ENCODE measurements around the gene DCTN2.
"Not testable (repeated sequence)": the region's sequence is repeated elsewhere in the genome, so short reads cannot be mapped to it uniquely, and the experiment has no call there.

Gene DCTN2

GRCh38 chr12:57519796-57520052 is 27.3 kb downstream of the DCTN2 start:
- peak; percentile 51 for DNase-seq
- in situ Hi-C loops (cut with MboI; ENCODE audit: low pct_unique_long_range_greater_than_20kb, low sequenced_read_pairs): no loop called here

DNA sequence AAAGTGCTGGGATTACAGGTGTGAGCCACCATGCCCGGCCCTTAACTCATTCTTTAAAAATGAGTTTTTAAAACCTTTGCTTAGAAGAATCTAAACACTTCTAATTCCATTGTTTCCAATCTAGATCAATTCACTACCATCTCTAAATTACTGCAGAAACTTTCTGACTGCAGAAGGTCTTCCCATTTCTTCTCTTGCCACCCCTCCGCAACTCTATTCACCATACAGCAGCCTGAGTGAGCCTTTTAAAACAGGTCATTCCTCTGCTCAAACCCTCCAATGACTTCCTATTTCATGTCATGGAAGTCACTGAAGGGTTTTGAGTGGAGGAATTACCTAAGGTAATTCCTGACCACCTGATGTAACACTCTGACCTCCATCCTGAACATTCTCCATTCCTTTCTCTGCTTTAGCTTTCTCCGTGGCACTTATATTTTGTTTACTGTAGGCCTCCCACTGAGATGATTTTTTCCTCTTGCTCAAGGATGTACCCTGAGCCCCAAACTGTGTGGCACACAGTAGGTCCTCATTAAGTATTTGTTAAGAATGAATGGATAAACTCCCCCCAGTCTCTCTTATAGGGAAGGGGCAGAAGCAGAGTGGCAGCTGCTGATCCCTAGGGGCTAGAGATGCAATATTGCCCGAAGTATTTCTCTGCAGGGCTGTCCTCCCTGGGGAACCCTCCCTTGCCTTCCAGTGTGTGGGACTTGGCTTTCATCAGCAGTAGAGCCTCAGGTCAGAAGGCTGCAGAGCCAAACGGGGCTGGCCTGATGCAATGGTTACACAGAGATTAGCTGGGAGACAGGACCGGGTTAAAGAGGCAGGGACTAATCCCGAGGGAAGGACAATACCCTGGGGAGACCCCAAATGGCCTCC is 27.8 kb downstream of the DCTN2 start:
- in situ Hi-C loops (cut with MboI; ENCODE audit: low pct_unique_long_range_greater_than_20kb, low sequenced_read_pairs): no loop called here

GRCh38 chr12:57518176-57518919 is 28.6 kb downstream of the DCTN2 start:
- in situ Hi-C loops (cut with MboI; ENCODE audit: low pct_unique_long_range_greater_than_20kb, low sequenced_read_pairs): no loop called here
- DNase-seq: no peak

More for the DNA sequence above, 27.8 kb downstream of the DCTN2 start:
- DNase-seq: no peak

DNA sequence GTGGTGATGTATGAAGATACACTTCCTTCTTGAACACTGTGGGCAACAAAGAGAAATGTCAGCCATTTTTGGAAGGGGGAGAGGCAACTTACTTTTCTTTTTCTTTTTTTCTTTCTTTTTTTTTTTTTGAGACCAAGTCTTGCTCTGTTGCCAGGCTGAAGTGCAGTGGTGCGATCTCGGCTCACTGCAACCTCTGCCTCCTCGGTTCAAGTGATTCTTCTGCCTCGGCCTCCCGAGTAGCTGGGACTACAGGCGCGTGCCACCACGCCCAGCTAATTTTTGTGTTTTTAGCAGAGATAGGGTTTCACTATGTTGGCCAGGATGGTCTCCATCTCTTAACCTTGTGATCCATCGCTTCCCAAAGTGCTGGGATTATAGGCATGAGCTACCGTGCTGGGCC is 29.3 kb downstream of the DCTN2 start:
- DNase-seq; in situ Hi-C loops (cut with MboI; ENCODE audit: low pct_unique_long_range_greater_than_20kb, low sequenced_read_pairs): not testable (repeated sequence)

DNA sequence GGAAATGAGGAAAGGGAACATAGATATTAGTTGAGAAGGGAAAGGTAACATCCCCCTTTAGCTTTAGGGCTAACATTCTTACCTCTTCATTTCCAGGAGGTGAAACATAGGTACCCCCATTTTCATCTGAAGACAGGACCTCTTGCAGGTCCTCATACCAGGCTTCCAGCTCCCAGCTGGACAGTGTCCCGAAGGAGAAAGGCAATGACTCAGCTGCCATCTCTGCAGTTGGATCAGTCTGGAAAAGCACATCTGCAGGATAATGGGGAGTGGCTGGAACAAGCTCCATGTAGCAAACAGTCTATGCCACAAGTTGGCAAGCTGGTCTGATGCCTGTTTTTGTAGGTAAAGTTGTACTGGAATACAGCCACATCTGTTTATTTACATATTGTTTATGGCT is 29.8 kb downstream of the DCTN2 start:
- in situ Hi-C loops (cut with MboI; ENCODE audit: low pct_unique_long_range_greater_than_20kb, low sequenced_read_pairs): no loop called here
- DNase-seq: no peak

GRCh38 chr12:57516617-57517153 is 30.3 kb downstream of the DCTN2 start:
- no peak for DNase-seq
- in situ Hi-C loops (cut with MboI; ENCODE audit: low pct_unique_long_range_greater_than_20kb, low sequenced_read_pairs): no loop called here

- no peak for DNase-seq
- in situ Hi-C loops (cut with MboI; ENCODE audit: low pct_unique_long_range_greater_than_20kb, low sequenced_read_pairs): no loop called here
Observed at GRCh38 chr12:57515934-57516541, 31.0 kb downstream of the DCTN2 start.

DNA sequence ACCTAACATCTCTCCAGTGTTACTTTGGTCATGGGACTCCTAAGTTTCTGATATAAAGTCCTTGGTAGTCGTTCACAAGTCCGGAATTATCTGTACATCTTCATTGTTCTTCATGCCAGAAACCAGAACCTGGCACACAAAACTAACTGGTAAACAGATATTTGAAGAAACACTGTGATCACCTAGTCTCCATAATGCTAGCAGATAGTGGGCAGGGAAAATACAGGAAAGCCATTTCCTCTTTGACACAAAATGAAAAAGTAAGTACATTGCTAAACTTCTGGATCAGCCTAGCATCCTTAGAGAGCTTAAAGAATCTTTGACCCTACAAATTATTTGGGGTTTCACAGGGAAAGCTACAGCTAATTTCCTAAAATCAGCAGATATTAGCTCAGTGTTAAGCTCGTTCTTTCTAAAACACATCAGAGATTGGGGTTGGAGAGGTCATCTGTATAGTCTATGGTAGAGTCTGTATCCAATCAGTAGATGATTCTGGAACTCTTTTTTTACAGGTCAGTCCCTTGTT is 31.5 kb downstream of the DCTN2 start:
- in situ Hi-C loops (cut with MboI; ENCODE audit: low pct_unique_long_range_greater_than_20kb, low sequenced_read_pairs): no loop called here

DNA sequence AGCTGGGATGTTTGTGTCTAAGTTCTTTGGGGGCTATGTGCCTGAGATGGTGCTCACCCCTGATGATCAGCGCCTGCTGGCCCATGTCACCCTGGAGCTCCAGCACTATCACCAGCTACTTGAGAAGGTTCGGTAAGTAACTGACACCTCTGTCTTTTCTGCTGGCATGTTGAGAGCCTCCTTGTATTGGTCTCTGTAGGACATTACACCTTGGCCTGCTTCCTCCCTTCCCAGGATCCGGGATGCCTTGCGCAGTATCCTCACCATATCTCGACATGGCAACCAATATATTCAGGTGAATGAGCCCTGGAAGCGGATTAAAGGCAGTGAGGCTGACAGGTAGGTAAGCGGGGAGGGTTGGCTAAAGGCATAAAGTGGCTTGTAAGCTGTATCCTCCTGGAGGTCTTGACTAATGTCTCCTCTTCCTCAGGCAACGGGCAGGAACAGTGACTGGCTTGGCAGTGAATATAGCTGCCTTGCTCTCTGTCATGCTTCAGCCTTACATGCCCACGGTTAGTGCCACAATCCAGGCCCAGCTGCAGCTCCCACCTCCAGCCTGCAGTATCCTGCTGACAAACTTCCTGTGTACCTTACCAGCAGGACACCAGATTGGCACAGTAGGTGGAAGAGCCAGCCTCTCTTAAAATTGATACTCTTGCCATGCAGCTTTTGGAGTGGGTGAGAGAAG is 32.1 kb downstream of the DCTN2 start:
- DNase-seq: no peak
- in situ Hi-C loops (cut with MboI; ENCODE audit: low pct_unique_long_range_greater_than_20kb, low sequenced_read_pairs): no loop called here

More for the DNA sequence above, 31.5 kb downstream of the DCTN2 start:
- DNase-seq: no peak

DNA sequence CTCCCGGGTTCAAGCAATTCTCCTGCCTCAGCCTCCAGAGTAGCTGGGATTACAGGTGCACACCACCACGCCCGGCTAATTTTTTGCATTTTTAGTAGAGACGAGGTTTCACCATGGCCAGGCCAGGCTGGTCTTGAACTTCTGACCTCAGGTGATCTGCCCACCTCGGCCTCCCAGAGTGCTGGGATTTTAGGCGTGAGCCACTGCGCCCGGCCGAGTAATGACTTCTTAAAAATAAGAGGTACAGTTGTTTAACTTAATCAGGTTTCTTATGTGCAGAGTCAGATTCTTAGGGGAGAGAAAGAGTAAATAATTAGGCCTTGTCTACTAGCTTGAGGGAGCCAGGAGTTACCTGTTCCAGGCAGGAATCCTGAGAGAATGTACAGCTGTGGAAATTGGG is 32.7 kb downstream of the DCTN2 start:
- in situ Hi-C loops (cut with MboI; ENCODE audit: low pct_unique_long_range_greater_than_20kb, low sequenced_read_pairs); DNase-seq: not testable (repeated sequence)

DNA sequence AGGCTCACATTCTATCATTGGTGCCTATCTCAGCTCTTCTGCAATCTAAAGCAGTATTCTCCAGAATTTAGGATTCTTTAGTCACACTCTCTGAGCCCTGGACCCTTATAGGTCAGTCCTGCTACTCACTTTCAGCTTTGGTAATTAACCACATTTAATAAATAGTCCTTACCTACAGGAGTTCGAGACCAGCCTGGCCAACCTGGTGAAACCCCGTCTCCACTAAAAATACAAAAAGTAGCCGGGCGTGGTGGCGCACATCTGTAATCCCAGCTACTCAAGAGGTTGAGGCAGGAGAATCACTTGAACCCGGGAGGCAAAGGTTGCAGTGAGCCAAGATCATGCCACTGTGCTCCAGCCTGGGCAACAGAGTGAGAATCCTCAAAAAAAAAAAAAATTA is 33.3 kb downstream of the DCTN2 start:
- in situ Hi-C loops (cut with MboI; ENCODE audit: low pct_unique_long_range_greater_than_20kb, low sequenced_read_pairs); DNase-seq: not testable (repeated sequence)

DNA sequence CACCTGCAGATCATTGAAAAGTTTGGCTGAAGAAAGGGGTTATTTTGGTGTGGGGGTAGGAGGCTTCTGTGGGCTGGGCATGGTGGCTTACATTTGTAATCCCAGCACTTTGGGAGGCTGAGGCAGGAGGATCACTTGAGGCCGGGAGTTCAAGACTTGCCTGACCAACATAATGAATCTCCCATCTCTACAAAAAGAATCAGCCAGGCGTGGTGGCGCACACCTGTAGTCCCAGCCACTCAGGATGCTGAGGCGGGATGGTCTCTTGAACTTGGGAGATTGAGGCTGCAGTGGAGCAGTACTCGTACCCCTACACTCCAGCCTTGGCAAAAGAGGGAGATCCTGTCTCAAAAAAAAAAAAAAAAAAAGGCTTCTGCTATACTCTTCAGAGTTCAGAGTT is 33.7 kb downstream of the DCTN2 start:
- no peak for DNase-seq
- in situ Hi-C loops (cut with MboI; ENCODE audit: low pct_unique_long_range_greater_than_20kb, low sequenced_read_pairs): no loop called here

DNA sequence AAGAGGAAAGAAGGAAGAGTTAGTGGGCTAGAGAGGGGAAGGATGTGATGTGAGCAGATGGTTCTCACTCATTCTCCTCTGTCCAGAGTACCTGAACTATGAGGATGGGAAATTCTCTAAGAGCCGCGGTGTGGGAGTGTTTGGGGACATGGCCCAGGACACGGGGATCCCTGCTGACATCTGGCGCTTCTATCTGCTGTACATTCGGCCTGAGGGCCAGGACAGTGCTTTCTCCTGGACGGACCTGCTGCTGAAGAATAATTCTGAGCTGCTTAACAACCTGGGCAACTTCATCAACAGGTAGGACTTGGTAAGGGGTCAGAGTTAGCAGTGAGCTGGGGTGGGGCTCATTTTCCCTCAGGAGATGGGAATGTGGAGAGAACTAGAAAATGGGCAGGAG is 34.3 kb downstream of the DCTN2 start:
- no peak for DNase-seq
- in situ Hi-C loops (cut with MboI; ENCODE audit: low pct_unique_long_range_greater_than_20kb, low sequenced_read_pairs): no loop called here

DNA sequence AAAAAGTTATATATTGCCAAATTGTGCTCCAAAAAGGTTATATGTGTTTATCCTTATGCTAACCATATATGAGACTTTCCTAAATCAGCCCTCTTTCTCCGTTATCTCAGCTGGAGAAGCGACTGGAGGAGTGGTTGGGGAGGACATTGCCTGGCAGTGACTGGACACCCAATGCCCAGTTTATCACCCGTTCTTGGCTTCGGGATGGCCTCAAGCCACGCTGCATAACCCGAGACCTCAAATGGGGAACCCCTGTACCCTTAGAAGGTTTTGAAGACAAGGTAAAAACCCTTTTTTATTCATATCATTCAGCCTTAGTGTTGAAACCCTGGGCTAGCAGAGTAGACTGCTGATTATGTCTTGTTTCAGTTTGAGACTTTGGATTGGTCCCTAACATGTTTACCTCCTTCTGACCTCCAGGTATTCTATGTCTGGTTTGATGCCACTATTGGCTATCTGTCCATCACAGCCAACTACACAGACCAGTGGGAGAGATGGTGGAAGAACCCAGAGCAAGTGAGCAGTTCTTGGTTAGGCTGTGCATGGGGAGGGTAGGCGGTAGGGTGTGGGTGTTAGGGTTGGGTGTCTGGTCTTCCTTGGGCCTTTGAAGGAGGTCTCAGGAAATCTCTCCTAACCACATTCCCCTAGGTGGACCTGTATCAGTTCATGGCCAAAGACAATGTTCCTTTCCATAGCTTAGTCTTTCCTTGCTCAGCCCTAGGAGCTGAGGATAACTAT is 35.2 kb downstream of the DCTN2 start:
- no peak for DNase-seq
- in situ Hi-C loops (cut with MboI; ENCODE audit: low pct_unique_long_range_greater_than_20kb, low sequenced_read_pairs): no loop called here

DNA sequence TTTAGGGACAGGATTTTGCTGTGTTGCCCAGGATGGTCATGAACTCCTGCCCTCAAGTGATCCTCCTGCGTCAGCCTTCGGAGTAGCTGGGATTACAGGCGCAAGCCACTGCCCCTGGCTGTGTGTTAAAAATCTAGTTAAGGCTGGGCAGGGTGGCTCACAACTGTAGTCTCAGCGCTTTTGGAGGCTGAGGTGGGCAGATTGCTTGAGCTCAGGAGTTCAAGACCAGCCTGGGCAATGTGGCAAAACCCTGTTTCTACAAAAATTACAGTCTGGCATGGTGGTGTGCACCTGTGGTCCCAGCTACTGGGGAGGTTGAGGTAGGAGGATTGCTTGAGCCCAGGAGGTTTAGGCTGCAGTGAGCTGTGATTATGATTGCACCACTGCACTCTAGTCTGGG is 35.8 kb downstream of the DCTN2 start:
- DNase-seq: no peak
- in situ Hi-C loops (cut with MboI; ENCODE audit: low pct_unique_long_range_greater_than_20kb, low sequenced_read_pairs): no loop called here

- in situ Hi-C loops (cut with MboI; ENCODE audit: low pct_unique_long_range_greater_than_20kb, low sequenced_read_pairs); DNase-seq: not testable (repeated sequence)
Observed at GRCh38 chr12:57507796-57508195, 39.2 kb downstream of the DCTN2 start.

DNA sequence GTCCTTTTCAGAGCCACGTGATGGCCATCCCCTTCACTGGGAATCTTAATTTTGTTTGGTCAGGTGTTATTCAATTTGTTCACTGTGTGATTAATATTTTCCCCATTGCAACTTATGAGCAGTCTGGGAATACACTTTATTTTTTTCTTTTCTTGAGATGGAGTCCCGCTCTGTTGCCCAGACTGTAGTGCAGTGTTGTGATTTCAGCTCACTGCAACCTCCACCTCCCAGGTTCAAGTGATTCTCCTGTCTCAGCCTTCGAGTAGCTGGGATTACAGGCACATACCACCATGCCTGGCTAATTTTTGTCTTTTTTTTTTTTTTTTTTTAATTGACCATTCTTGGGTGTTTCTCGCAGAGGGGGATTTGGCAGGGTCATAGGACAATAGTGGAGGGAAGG is 40.5 kb downstream of the DCTN2 start:
- in situ Hi-C loops (cut with MboI; ENCODE audit: low pct_unique_long_range_greater_than_20kb, low sequenced_read_pairs); DNase-seq: not testable (repeated sequence)

DNA sequence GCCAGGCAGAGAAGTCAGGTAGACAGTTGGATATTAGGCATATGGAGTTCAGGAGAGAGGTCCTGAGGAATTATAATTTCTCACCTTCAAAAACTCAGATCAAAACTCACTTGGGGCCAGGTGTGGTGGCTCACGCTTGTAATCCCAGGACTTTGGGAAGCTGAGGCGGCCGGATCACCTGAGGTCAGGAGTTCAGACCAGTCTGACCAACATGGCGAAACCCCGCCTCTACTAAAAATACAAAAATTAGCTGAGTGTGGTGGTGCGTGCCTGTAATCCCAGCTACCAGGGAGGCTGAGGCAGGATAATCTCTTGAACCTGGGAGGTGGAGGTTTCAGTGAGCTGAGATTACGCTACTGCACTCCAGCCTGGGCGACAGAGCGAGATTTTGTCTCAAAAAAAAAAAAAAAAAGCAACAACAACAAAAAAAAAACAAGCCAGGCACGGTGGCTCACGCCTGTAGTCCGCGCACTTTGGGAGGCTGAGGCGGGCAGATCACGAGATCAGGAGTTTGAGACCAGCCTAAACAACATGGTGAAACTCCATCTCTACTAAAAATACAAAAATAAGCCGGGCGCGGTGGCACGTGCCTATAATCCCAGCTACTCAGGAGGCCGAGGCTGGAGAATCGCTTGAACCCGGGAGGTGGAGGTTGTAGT is 44.6 kb downstream of the DCTN2 start:
- in situ Hi-C loops (cut with MboI; ENCODE audit: low pct_unique_long_range_greater_than_20kb, low sequenced_read_pairs); DNase-seq: not testable (repeated sequence)
